Astrocyte of the spinal cord (primary cell): Measurements from ENCODE around the gene WDR62.

Experiments
- DNase-seq: peaks from one replicate; pipeline ENCODE4 v3.0.0; 2011; ENCODE audit warnings: low read depth, low spot score
- H3K4me3 ChIP-seq: 2 replicates; pipeline ENCODE4 v1.5.1; 2011; ENCODE audit warnings: low read depth, mild to moderate bottlenecking, low read length, moderate library complexity
- CTCF ChIP-seq: IDR thresholded peaks from 2 replicates; pipeline ENCODE4 v1.5.1; 2012; ENCODE audit warnings: low read depth, mild to moderate bottlenecking, low read length, inconsistent platforms
- in situ Hi-C: cut with HindIII; loops from 2 replicates; pipeline ENCODE4 v1.10.0; 2017; ENCODE audit warnings: low sequenced_read_pairs

The WDR62 gene

GRCh38 chr19:36041831-36042230 is 12.9 kb upstream of the WDR62 start:
- no peak for TF ChIP-seq CTCF

GRCh38 chr19:36043952-36044351 is 10.7 kb upstream of the WDR62 start:
- no peak overlapping the region for H3K4me3 ChIP-seq
- in situ Hi-C loops: no loop called here
- DNase-seq: no peak

More at GRCh38 chr19:36041831-36042230, 12.9 kb upstream of the WDR62 start:
- H3K4me3 ChIP-seq: no peak overlapping the region
- peak; percentile 43 for DNase-seq
- in situ Hi-C loops: no loop called here

GRCh38 chr19:36046443-36047050 is 8.2 kb upstream of the WDR62 start:
- no peak overlapping the region for H3K4me3 ChIP-seq
- TF ChIP-seq CTCF: no peak
- in situ Hi-C loops: no loop called here
- DNase-seq: no peak

More at GRCh38 chr19:36043952-36044351, 10.7 kb upstream of the WDR62 start:
- no peak for TF ChIP-seq CTCF

- TF ChIP-seq CTCF: no peak
- no peak for DNase-seq
- in situ Hi-C loops: no loop called here
- H3K4me3 ChIP-seq: no peak overlapping the region
Observed at GRCh38 chr19:36047835-36048234, 6.9 kb upstream of the WDR62 start.

- no peak for DNase-seq
- no peak for TF ChIP-seq CTCF
- in situ Hi-C loops: no loop called here
- H3K4me3 ChIP-seq: no peak overlapping the region
Observed at GRCh38 chr19:36049080-36049698, 5.5 kb upstream of the WDR62 start.

- peak; percentile 27 for TF ChIP-seq CTCF
Observed at GRCh38 chr19:36051236-36051635, 3.5 kb upstream of the WDR62 start.

More at GRCh38 chr19:36051236-36051635, 3.5 kb upstream of the WDR62 start:
- no peak overlapping the region for H3K4me3 ChIP-seq
- in situ Hi-C loops: no loop called here
- DNase-seq: no peak
